Mesendoderm (in vitro differentiated cells): ENCODE measurements around the gene TMEM131.

ENCODE experiments used
- DNase-seq: peaks from one replicate; pipeline ENCODE4 v3.0.0; 2013
- H2AK5ac ChIP-seq: 2 replicates; pipeline ENCODE4 v1.6.1; 2013; ENCODE audit warnings: low read length, inconsistent platforms
- H2BK120ac ChIP-seq: 2 replicates; pipeline ENCODE4 v1.6.1; 2013; ENCODE audit warnings: low read depth, mild to moderate bottlenecking, low read length, moderate library complexity, mixed read lengths
- H2BK15ac ChIP-seq: replicated peaks from 2 replicates; pipeline ENCODE4 v1.6.1; 2013; ENCODE audit warnings: low read depth, mild to moderate bottlenecking, moderate library complexity
- H2BK5ac ChIP-seq: 2 replicates; pipeline ENCODE4 v1.6.1; 2013; ENCODE audit warnings: low read length, inconsistent platforms
- H3K18ac ChIP-seq: 2 replicates; pipeline ENCODE4 v1.6.1; 2013; ENCODE audit warnings: mild to moderate bottlenecking, low read length, mixed read lengths
- H3K23ac ChIP-seq: one replicate; pipeline ENCODE4 v1.6.1; 2013; ENCODE audit warnings: low read length
- H3K27ac ChIP-seq: 2 replicates; pipeline ENCODE4 v1.5.1; 2013; ENCODE audit warnings: low read depth, mild to moderate bottlenecking, inconsistent platforms, low read length, moderate library complexity
- H3K27me3 ChIP-seq: 2 replicates; pipeline ENCODE4 v1.6.1; 2013; ENCODE audit warnings: low read length, control low read depth, mild to moderate bottlenecking, inconsistent platforms; ENCODE audit not compliant: insufficient read depth, poor library complexity
- H3K36me3 ChIP-seq: 2 replicates; pipeline ENCODE4 v1.6.1; 2013; ENCODE audit warnings: low read length, inconsistent platforms; ENCODE audit not compliant: control insufficient read depth, insufficient read depth
- H3K4ac ChIP-seq: one replicate; pipeline ENCODE4 v1.6.1; 2013; ENCODE audit warnings: low read depth, mild to moderate bottlenecking, low read length, moderate library complexity
- H3K4me1 ChIP-seq: 2 replicates; pipeline ENCODE4 v1.6.1; 2013; ENCODE audit warnings: low read depth, low read length, inconsistent platforms; ENCODE audit not compliant: control insufficient read depth
- H3K4me2 ChIP-seq: 2 replicates; pipeline ENCODE4 v1.6.1; 2013; ENCODE audit warnings: low read length
- H3K4me3 ChIP-seq: 2 replicates; pipeline ENCODE4 v1.5.1; 2013; ENCODE audit warnings: mild to moderate bottlenecking, low read length
- H3K56ac ChIP-seq: one replicate; pipeline ENCODE4 v1.6.1; 2013; ENCODE audit warnings: low read length
- H3K79me1 ChIP-seq: 2 replicates; pipeline ENCODE4 v1.6.1; 2013; ENCODE audit warnings: low read length, inconsistent platforms
- H3K79me2 ChIP-seq: 2 replicates; pipeline ENCODE4 v1.6.1; 2013; ENCODE audit warnings: mild to moderate bottlenecking, low read length; ENCODE audit not compliant: control insufficient read depth, insufficient read depth
- H3K9ac ChIP-seq: 2 replicates; pipeline ENCODE4 v1.6.1; 2013; ENCODE audit warnings: low read length, inconsistent platforms
- H4K5ac ChIP-seq: one replicate; pipeline ENCODE4 v1.6.1; 2013; ENCODE audit warnings: low read length
- H4K8ac ChIP-seq: one replicate; pipeline ENCODE4 v1.6.1; 2013; ENCODE audit warnings: low read depth, mild to moderate bottlenecking, control low read depth, low read length, moderate library complexity
- WGBS: extraction: QIAGEN DNeasy Blood & Tissue Kit; methylation state at CpG from one replicate; pipeline ENCODE4 v1.1.7; 2013; ENCODE audit warnings: low lambda C conversion rate, missing lambda C conversion rate; ENCODE audit not compliant: insufficient coverage; ENCODE audit errors: extremely low coverage; 5-methylcytosine and 5-hydroxymethylcytosine counted together

The TMEM131 gene

GRCh38 chr2:97723156-97724072 is 272.3 kb downstream of the TMEM131 start:
- WGBS: no CpG with 5 or more reads among the region's 37 CpGs
- no peak overlapping the region for H3K18ac ChIP-seq

GRCh38 chr2:97722227-97722626 is 273.5 kb downstream of the TMEM131 start:
- Histone ChIP-seq H3K79me1 (no peaks in the 10 kb centered on the region), H3K4me1 (no peaks in the 10 kb centered on the region), H4K5ac (no peak overlapping the region), H3K4me2 (no peak overlapping the region), H3K27me3 (no peaks in the 10 kb centered on the region), H3K36me3 (no peaks in the 10 kb centered on the region), H3K23ac (no peak overlapping the region), H3K4ac (no peak overlapping the region), H4K8ac (no peak overlapping the region), H3K27ac (no peak overlapping the region), H3K56ac (no peak overlapping the region), H2BK5ac (no peak overlapping the region), H2BK15ac (no peak overlapping the region), H3K18ac (no peak overlapping the region), H3K79me2 (no peaks in the 10 kb centered on the region), H2AK5ac (no peak overlapping the region), H2BK120ac (no peak overlapping the region), H3K9ac (no peak overlapping the region), H3K4me3 (no peak overlapping the region)
- WGBS: no CpG with 5 or more reads among the region's 6 CpGs
- peak; percentile 54 for DNase-seq

More at GRCh38 chr2:97723156-97724072, 272.3 kb downstream of the TMEM131 start:
- no peak overlapping the region for H3K4me2 ChIP-seq
- no peak overlapping the region for H3K23ac ChIP-seq
- no peak overlapping the region for H3K4ac ChIP-seq
- no peaks in the 10 kb centered on the region for H3K79me2 ChIP-seq
- no peak overlapping the region for H4K8ac ChIP-seq
- H3K56ac ChIP-seq: peak overlapping the region; percentile 22
- no peak overlapping the region for H3K27ac ChIP-seq
- DNase-seq: no peak
- no peak overlapping the region for H3K4me3 ChIP-seq
- no peak overlapping the region for H2BK5ac ChIP-seq
- H4K5ac ChIP-seq: no peak overlapping the region
- H2AK5ac ChIP-seq: no peak overlapping the region
- H2BK120ac ChIP-seq: no peak overlapping the region
- no peak overlapping the region for H2BK15ac ChIP-seq
- H3K79me1 ChIP-seq: no peaks in the 10 kb centered on the region
- H3K9ac ChIP-seq: no peak overlapping the region
- H3K27me3 ChIP-seq: no peaks in the 10 kb centered on the region
- no peaks in the 10 kb centered on the region for H3K36me3 ChIP-seq
- H3K4me1 ChIP-seq: no peaks in the 10 kb centered on the region

- H2BK15ac ChIP-seq: no peak overlapping the region
- no peaks in the 10 kb centered on the region for H3K36me3 ChIP-seq
- H3K79me1 ChIP-seq: no peaks in the 10 kb centered on the region
- WGBS: no CpG with 5 or more reads among the region's 2 CpGs
- H3K4me2 ChIP-seq: no peak overlapping the region
- no peak overlapping the region for H3K56ac ChIP-seq
- no peaks in the 10 kb centered on the region for H3K4me1 ChIP-seq
- H2AK5ac ChIP-seq: no peak overlapping the region
- no peak overlapping the region for H2BK120ac ChIP-seq
- H3K4me3 ChIP-seq: no peak overlapping the region
- no peak overlapping the region for H4K8ac ChIP-seq
- no peak overlapping the region for H3K9ac ChIP-seq
- no peak for DNase-seq
- no peaks in the 10 kb centered on the region for H3K79me2 ChIP-seq
- no peak overlapping the region for H2BK5ac ChIP-seq
- H4K5ac ChIP-seq: no peak overlapping the region
- H3K4ac ChIP-seq: no peak overlapping the region
- no peaks in the 10 kb centered on the region for H3K27me3 ChIP-seq
- no peak overlapping the region for H3K18ac ChIP-seq
- no peak overlapping the region for H3K23ac ChIP-seq
- no peak overlapping the region for H3K27ac ChIP-seq
Measured at GRCh38 chr2:97720746-97721145, 275.0 kb downstream of the TMEM131 start.

GRCh38 chr2:97719362-97720155 is 276.2 kb downstream of the TMEM131 start:
- Histone ChIP-seq H3K4me2 (no peak overlapping the region), H4K8ac (no peak overlapping the region), H2BK5ac (peak overlapping the region; percentile 36), H3K79me1 (no peaks in the 10 kb centered on the region), H4K5ac (no peak overlapping the region), H2BK120ac (no peak overlapping the region), H3K79me2 (no peaks in the 10 kb centered on the region), H3K18ac (no peak overlapping the region), H3K9ac (no peak overlapping the region), H3K4ac (no peak overlapping the region), H3K56ac (no peak overlapping the region), H3K4me3 (no peak overlapping the region), H3K36me3 (no peaks in the 10 kb centered on the region), H3K27ac (no peak overlapping the region), H2AK5ac (no peak overlapping the region), H3K23ac (no peak overlapping the region), H2BK15ac (no peak overlapping the region), H3K27me3 (no peaks in the 10 kb centered on the region), H3K4me1 (no peaks in the 10 kb centered on the region)
- WGBS: no CpG with 5 or more reads among the region's 16 CpGs
- DNase-seq: no peak

GRCh38 chr2:97718942-97719341 is 276.8 kb downstream of the TMEM131 start:
- no peaks in the 10 kb centered on the region for H3K79me1 ChIP-seq
- no peak for DNase-seq
- H3K4me2 ChIP-seq: no peak overlapping the region
- no peak overlapping the region for H3K23ac ChIP-seq
- no peak overlapping the region for H3K9ac ChIP-seq
- no peak overlapping the region for H3K56ac ChIP-seq
- peak overlapping the region; percentile 36 for H2BK5ac ChIP-seq
- H3K36me3 ChIP-seq: no peaks in the 10 kb centered on the region
- peaks cover under 1% of the 10 kb centered on the region for H3K4me1 ChIP-seq
- no peak overlapping the region for H3K4me3 ChIP-seq
- no peak overlapping the region for H3K4ac ChIP-seq
- H3K18ac ChIP-seq: no peak overlapping the region
- WGBS: no CpG with 5 or more reads among the region's 3 CpGs
- no peak overlapping the region for H2BK15ac ChIP-seq
- H3K79me2 ChIP-seq: no peaks in the 10 kb centered on the region
- no peak overlapping the region for H4K8ac ChIP-seq
- no peak overlapping the region for H3K27ac ChIP-seq
- H2BK120ac ChIP-seq: no peak overlapping the region
- no peak overlapping the region for H2AK5ac ChIP-seq
- no peak overlapping the region for H4K5ac ChIP-seq
- no peaks in the 10 kb centered on the region for H3K27me3 ChIP-seq
